Common myeloid progenitor, CD34-positive (primary cell): ENCODE results near the gene SERPINB7.
A peak's percentile ranks its signal among the peaks of the same experiment; 100 is the strongest.

Experiments used
- CTCF ChIA-PET: fragments of 350-600 bp; sonication (Branson Sonifier 250); formaldehyde crosslinking; loops from one replicate; lab custom pipeline; 2021; ENCODE audit warnings: antibody characterized with exemption; lab: Charles Lee
- POLR2A ChIA-PET: fragments of 350-600 bp; sonication (Branson Sonifier 250); formaldehyde crosslinking; loops from one replicate; lab custom pipeline; 2021; ENCODE audit warnings: antibody characterized with exemption; lab: Charles Lee
- DNase-seq, 3 donors: peaks; one replicate each; pipeline versions ENCODE4 v3.0.0 to v3.0.0-alpha.2; 2013
- H3K27ac ChIP-seq, 2 experiments: 1 replicate in 1 of 2; 2 replicates in 1 of 2; pipeline ENCODE4 v1.7.0; 2013; ENCODE audit warnings: inconsistent platforms in 2 of 2, low read length in 2 of 2, mild to moderate bottlenecking in 2 of 2, low read depth in 1 of 2, moderate library complexity in 1 of 2; ENCODE audit not compliant: severe bottlenecking in 2 of 2, insufficient read depth in 1 of 2, poor library complexity in 1 of 2
- H3K27me3 ChIP-seq, 5 experiments: replicated peaks in 2 of 5; 1 replicate in 3 of 5; 2 replicates in 2 of 5; pipeline versions ENCODE4 v1.6.1 to v1.7.0; 2013; ENCODE audit warnings: low read length in 4 of 5, mild to moderate bottlenecking in 2 of 5, moderate library complexity in 2 of 5, inconsistent platforms in 1 of 5; ENCODE audit not compliant: insufficient read depth in 5 of 5, control insufficient read depth in 4 of 5
- H3K36me3 ChIP-seq, 4 experiments: 1 replicate in 2 of 4; 2 replicates in 2 of 4; pipeline versions ENCODE4 v1.6.1 to v1.7.0; 2013; ENCODE audit warnings: low read length in 3 of 4, control low read depth in 1 of 4, mild to moderate bottlenecking in 1 of 4; ENCODE audit not compliant: control insufficient read depth in 4 of 4, insufficient read depth in 4 of 4
- H3K4me1 ChIP-seq, 4 experiments: 1 replicate in 3 of 4; 2 replicates in 1 of 4; pipeline versions ENCODE4 v1.6.1 to v1.7.1; 2013; ENCODE audit warnings: low read length in 3 of 4, mild to moderate bottlenecking in 3 of 4, control low read depth in 1 of 4, inconsistent platforms in 1 of 4, moderate library complexity in 1 of 4; ENCODE audit not compliant: control insufficient read depth in 4 of 4, insufficient read depth in 4 of 4; ENCODE audit errors: control extremely low read depth in 1 of 4
- H3K4me3 ChIP-seq, 7 experiments: 1 replicate in 4 of 7; 2 replicates in 3 of 7; pipeline versions ENCODE4 v1.5.1 to v1.7.0; 2013; ENCODE audit warnings: mild to moderate bottlenecking in 7 of 7, low read length in 6 of 7, moderate library complexity in 6 of 7, inconsistent platforms in 2 of 7, low read depth in 2 of 7, control low read depth in 1 of 7; ENCODE audit not compliant: insufficient read depth in 4 of 7, control insufficient read depth in 1 of 7; ENCODE audit errors: extremely low read depth in 1 of 7
- H3K9me3 ChIP-seq, 5 experiments: 1 replicate in 4 of 5; 2 replicates in 1 of 5; pipeline versions ENCODE4 v1.6.1 to v1.7.1; 2013; ENCODE audit warnings: low read length in 4 of 5, mild to moderate bottlenecking in 2 of 5, inconsistent platforms in 1 of 5, low read depth in 1 of 5, moderate library complexity in 1 of 5; ENCODE audit not compliant: control insufficient read depth in 4 of 5, insufficient read depth in 2 of 5; ENCODE audit errors: control extremely low read depth in 1 of 5
- WGBS: methylation state at CpG from one replicate; pipeline ENCODE4 v1.1.5; 2013; ENCODE audit not compliant: insufficient coverage; 5-methylcytosine and 5-hydroxymethylcytosine counted together

Gene SERPINB7

GRCh38 chr18:63828656-63829055 lies 53.4 kb downstream of the SERPINB7 start:
- no peaks in the 10 kb centered on the region for H3K36me3 ChIP-seq
- ChIA-PET POLR2A (no interaction called here), CTCF (no interaction called here)
- no CpG with 5 or more reads among the region's 1 CpG for WGBS
- peaks cover 12 to 24% (median 15%) of the 10 kb centered on the region in 4 experiments for H3K4me1 ChIP-seq
- H3K4me3 ChIP-seq, result no peak overlapping the region
- no peaks in the 10 kb centered on the region for H3K27me3 ChIP-seq
- no peak for DNase-seq
- no peak overlapping the region for H3K27ac ChIP-seq
- H3K9me3 ChIP-seq, result peaks cover 0 to 2% (median 0%) of the 10 kb centered on the region in 5 experiments

GRCh38 chr18:63829886-63830285 lies 54.7 kb downstream of the SERPINB7 start:
- ChIA-PET CTCF (interaction anchor here (1.0 to 2.7 kb wide), 3 partner anchors 14 to 315 kb away, joined by 3 to 8 read pairs (median 7); no protein-coding TSS in a partner anchor), POLR2A (interaction anchor here (0.5 kb wide), 1 partner anchor 1915 kb away, joined by 3 read pairs; no protein-coding TSS in a partner anchor)
- Histone ChIP-seq H3K27me3 (no peaks in the 10 kb centered on the region), H3K9me3 (peaks cover 0 to under 1% (median 0%) of the 10 kb centered on the region in 5 experiments), H3K36me3 (no peaks in the 10 kb centered on the region), H3K4me3 (no peak overlapping the region), H3K27ac (no peak overlapping the region), H3K4me1 (peaks cover 12 to 24% (median 15%) of the 10 kb centered on the region in 4 experiments)
- DNase-seq, result no peak

GRCh38 chr18:63831080-63831788 lies 56.0 kb downstream of the SERPINB7 start:
- H3K36me3 ChIP-seq, result no peaks in the 10 kb centered on the region
- H3K27ac ChIP-seq, result no peak overlapping the region
- no peaks in the 10 kb centered on the region for H3K27me3 ChIP-seq
- ChIA-PET POLR2A (no interaction called here), CTCF (interaction anchor here (2.0 to 2.7 kb wide), 2 partner anchors 12 to 14 kb away, joined by 7 to 8 read pairs; no protein-coding TSS in a partner anchor)
- 30% methylated on average over 4 of the region's 6 CpGs for WGBS
- DNase-seq, result peak; percentile 77 to 97 (median 96)
- H3K9me3 ChIP-seq, result no peaks in the 10 kb centered on the region
- H3K4me3 ChIP-seq, result peak overlapping the region in 3 of 7 experiments; percentile 11 to 59 (median 36)
- peaks cover 12 to 26% (median 16%) of the 10 kb centered on the region in 4 experiments for H3K4me1 ChIP-seq

- ChIA-PET POLR2A (no interaction called here), CTCF (interaction anchor here (1.5 to 2.7 kb wide), 2 partner anchors 13 to 313 kb away, joined by 3 to 8 read pairs; no protein-coding TSS in a partner anchor)
- H3K4me3 ChIP-seq, result no peak overlapping the region
These were observed 57.3 kb downstream of the SERPINB7 start for GRCh38 chr18:63832470-63832869.

GRCh38 chr18:63834471-63835113 lies 59.4 kb downstream of the SERPINB7 start:
- Histone ChIP-seq H3K27ac (no peak overlapping the region), H3K9me3 (peaks cover 0 to 3% (median 0%) of the 10 kb centered on the region in 5 experiments), H3K27me3 (no peaks in the 10 kb centered on the region), H3K4me1 (peaks cover 12 to 31% (median 19%) of the 10 kb centered on the region in 4 experiments), H3K4me3 (no peak overlapping the region), H3K36me3 (no peaks in the 10 kb centered on the region)
- ChIA-PET POLR2A (no interaction called here), CTCF (no interaction called here)
- WGBS, result no CpG with 5 or more reads among the region's 4 CpGs
- peak in 2 of 3 donors; percentile 8 to 21 for DNase-seq

More at GRCh38 chr18:63832470-63832869, 57.3 kb downstream of the SERPINB7 start:
- H3K9me3 ChIP-seq, result no peaks in the 10 kb centered on the region
- DNase-seq, result no peak
- no peaks in the 10 kb centered on the region for H3K36me3 ChIP-seq
- 88% methylated on average over 1 of the region's 1 CpG for WGBS
- peaks cover 12 to 31% (median 19%) of the 10 kb centered on the region in 4 experiments for H3K4me1 ChIP-seq
- H3K27ac ChIP-seq, result no peak overlapping the region
- no peaks in the 10 kb centered on the region for H3K27me3 ChIP-seq

GRCh38 chr18:63836456-63836855 lies 61.2 kb downstream of the SERPINB7 start:
- ChIA-PET CTCF (interaction anchor here (1.2 to 1.5 kb wide), 3 partner anchors 9 to 318 kb away, joined by 3 to 5 read pairs (median 4); no protein-coding TSS in a partner anchor), POLR2A (no interaction called here)
- Histone ChIP-seq H3K27me3 (peaks cover 0 to under 1% (median 0%) of the 10 kb centered on the region in 5 experiments), H3K9me3 (peaks cover 0 to 3% (median 0%) of the 10 kb centered on the region in 5 experiments), H3K36me3 (no peaks in the 10 kb centered on the region), H3K27ac (no peak overlapping the region), H3K4me1 (peaks cover 2 to 18% (median 8%) of the 10 kb centered on the region in 4 experiments), H3K4me3 (peak overlapping the region in 1 of 7 experiments; percentile 10)
- no CpG with 5 or more reads among the region's 3 CpGs for WGBS
- peak; percentile 50 to 73 (median 54) for DNase-seq
